ENCODE data around the gene PECR. TPM values are rescaled to one million over a fixed set of nuclear protein-coding genes. Genes with fewer than 3 reads are reported as not detected.

PECR gene
- total RNA-seq, 3 donors from 2014 or later, result 6.3 to 62.7 (median 10.2) TPM

DNA sequence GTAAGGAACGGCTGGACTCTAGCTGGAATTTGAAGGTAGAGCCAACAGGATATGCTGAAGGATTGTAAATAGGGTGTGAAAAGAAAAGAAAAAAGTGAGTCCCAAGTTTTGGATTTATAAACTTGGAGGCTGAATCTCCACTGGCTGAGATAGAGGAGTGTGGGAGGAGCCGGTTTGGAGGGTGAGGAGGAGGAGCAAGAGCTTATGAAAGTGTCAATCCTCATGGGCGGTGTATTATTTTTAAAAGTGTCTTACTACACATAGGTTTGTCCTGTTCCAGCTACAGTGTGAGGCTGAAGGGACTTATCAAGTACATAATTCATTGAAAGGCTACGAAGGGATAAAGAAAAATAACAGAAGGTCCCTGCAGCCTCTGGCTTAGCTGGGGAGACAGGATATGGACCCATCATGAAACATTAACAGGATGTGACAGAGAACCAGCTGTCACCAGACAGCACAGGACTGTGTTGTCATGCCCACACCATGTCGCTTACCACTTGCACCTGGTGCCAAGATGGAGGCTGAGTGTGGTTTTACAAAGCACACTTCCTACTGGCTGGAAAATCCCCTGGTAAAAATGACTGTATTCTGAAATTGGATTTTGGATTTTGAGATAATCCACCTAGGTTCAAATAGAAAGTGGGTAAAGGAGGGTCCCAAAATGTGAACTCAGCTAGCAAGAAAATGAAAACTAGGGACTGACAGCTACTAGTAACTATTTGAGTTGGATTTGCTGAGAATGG lies 65.7 kb downstream of the PECR start:
- no peaks in the 10 kb centered on the region for H3K4me1 ChIP-seq
- no peak overlapping the region for H3K4me3 ChIP-seq
- intact Hi-C loops (cut with DNase I; ENCODE audit: low total_unique reads), result no loop called here
- H3K27ac ChIP-seq, result no peak overlapping the region
- H3K36me3 ChIP-seq, result no peaks in the 10 kb centered on the region
- TF ChIP-seq POLR2A (IDR thresholded peaks at IDR 0.05) (no peak), CTCF (IDR thresholded peaks at IDR 0.05) (no peak), POLR2AphosphoS5 (IDR thresholded peaks at IDR 0.05) (no peak)
- no peaks in the 10 kb centered on the region for H3K9me3 ChIP-seq
- H3K27me3 ChIP-seq, result no peaks in the 10 kb centered on the region
- no peak for DNase-seq (ENCODE audit: low spot score in 2 of 2)

DNA sequence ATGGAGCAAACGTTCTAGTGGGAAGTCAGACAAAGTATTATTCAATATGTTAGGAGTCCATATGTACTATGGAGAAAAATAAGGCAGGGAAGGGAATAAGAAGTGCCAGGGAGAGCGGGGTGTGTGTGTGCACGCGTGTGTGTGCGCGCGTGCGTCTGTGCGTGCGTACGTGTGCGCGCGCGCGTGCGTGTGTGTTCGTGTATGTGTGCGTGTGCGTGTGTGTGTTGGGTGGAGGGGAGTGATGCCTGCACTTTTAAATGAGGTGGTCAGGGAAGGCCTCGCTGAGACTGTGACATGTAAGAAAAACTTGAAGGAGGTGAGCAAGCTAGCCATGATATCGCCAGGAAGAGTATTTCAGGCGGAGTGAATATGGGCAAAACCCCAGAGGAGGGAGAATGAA lies 66.6 kb downstream of the PECR start:
- intact Hi-C loops (cut with DNase I; ENCODE audit: low total_unique reads), result no loop called here
- H3K4me3 ChIP-seq, result no peak overlapping the region
- H3K36me3 ChIP-seq, result no peaks in the 10 kb centered on the region
- H3K9me3 ChIP-seq, result no peaks in the 10 kb centered on the region
- TF ChIP-seq CTCF (IDR thresholded peaks at IDR 0.05) (no peak), POLR2A (IDR thresholded peaks at IDR 0.05) (no peak), POLR2AphosphoS5 (IDR thresholded peaks at IDR 0.05) (no peak)
- H3K27me3 ChIP-seq, result no peaks in the 10 kb centered on the region
- DNase-seq (ENCODE audit: low spot score in 2 of 2), result no peak
- H3K27ac ChIP-seq, result no peak overlapping the region
- no peaks in the 10 kb centered on the region for H3K4me1 ChIP-seq

- H3K27me3 ChIP-seq, result no peaks in the 10 kb centered on the region
- TF ChIP-seq CTCF (IDR thresholded peaks at IDR 0.05), result no peak
- no peak for TF ChIP-seq POLR2AphosphoS5 (IDR thresholded peaks at IDR 0.05)
- TF ChIP-seq POLR2A (IDR thresholded peaks at IDR 0.05), result no peak
- H3K27ac ChIP-seq, result peak overlapping the region in 1 of 2 donors; percentile 92
- H3K4me3 ChIP-seq, result peak overlapping the region in 2 of 3 donors; percentile 75 to 95
- H3K36me3 ChIP-seq, result no peaks in the 10 kb centered on the region
- H3K4me1 ChIP-seq, result no peaks in the 10 kb centered on the region
- no peaks in the 10 kb centered on the region for H3K9me3 ChIP-seq
- intact Hi-C loops (cut with DNase I; ENCODE audit: low total_unique reads), result no loop called here
- DNase-seq (ENCODE audit: low spot score in 2 of 2), result no peak
These were observed 67.6 kb downstream of the PECR start for GRCh38 chr2:216014006-216014405.

- H3K27ac ChIP-seq, result peak within 1 kb of the TSS; percentile 92 to 97
- H3K4me1 ChIP-seq, result no peaks in the 10 kb centered on the region
- no peaks in the 10 kb centered on the region for H3K36me3 ChIP-seq
- DNase-seq (ENCODE audit: low spot score in 2 of 2), result peak; percentile 54 to 80
- TF ChIP-seq CTCF (IDR thresholded peaks at IDR 0.05), result peak; percentile 17 to 64 (median 49)
- no peak for TF ChIP-seq POLR2AphosphoS5 (IDR thresholded peaks at IDR 0.05)
- peak within 1 kb of the TSS; percentile 62 to 95 (median 75) for H3K4me3 ChIP-seq
- intact Hi-C loops (cut with DNase I; ENCODE audit: low total_unique reads), result no loop called here
- H3K27me3 ChIP-seq, result no peaks in the 10 kb centered on the region
- H3K9me3 ChIP-seq, result no peaks in the 10 kb centered on the region
These were observed 68.3 kb downstream of the PECR start, which contains the start of gene MREG for GRCh38 chr2:216013080-216013909. MREG (minus strand) TSS chr2:216013551; CDS start chr2:216013327, 224 bp downstream.

DNA sequence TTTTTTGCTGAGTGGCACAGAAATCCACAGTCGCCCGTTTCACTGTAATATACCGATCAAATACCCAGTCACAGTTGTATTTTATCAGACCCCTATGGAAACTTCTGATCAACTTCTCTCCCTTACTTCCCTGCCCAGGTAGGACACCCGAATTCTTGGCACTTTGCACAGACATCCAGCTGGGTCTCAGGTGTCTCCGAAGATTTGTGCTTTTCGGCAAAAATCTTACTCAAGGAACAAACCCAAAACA lies 68.9 kb downstream of the PECR start:
- Histone ChIP-seq H3K9me3 (no peaks in the 10 kb centered on the region), H3K36me3 (no peaks in the 10 kb centered on the region), H3K27me3 (no peaks in the 10 kb centered on the region), H3K4me1 (no peaks in the 10 kb centered on the region), H3K27ac (peak overlapping the region; percentile 92 to 97), H3K4me3 (peak overlapping the region; percentile 62 to 95 (median 75))
- no peak for DNase-seq (ENCODE audit: low spot score in 2 of 2)
- no peak for TF ChIP-seq CTCF (IDR thresholded peaks at IDR 0.05)
- no peak for TF ChIP-seq POLR2AphosphoS5 (IDR thresholded peaks at IDR 0.05)
- no peak for TF ChIP-seq POLR2A (IDR thresholded peaks at IDR 0.05)
- intact Hi-C loops (cut with DNase I; ENCODE audit: low total_unique reads), result no loop called here

All from breast epithelium (tissue), 4 donors.